Tongue (tissue), 2 donors: ENCODE data around the gene FAM171A2. TPM values are rescaled to one million over a fixed set of nuclear protein-coding genes. Genes with fewer than 3 reads are reported as not detected.
"Not testable (repeated sequence)": the region's sequence is repeated elsewhere in the genome, so short reads cannot be mapped to it uniquely, and the experiment has no call there.

ENCODE experiments used
- DNase-seq: peaks from one replicate; pipeline ENCODE4 v3.0.0-alpha.2; 2015
- total RNA-seq: library from RNA; depleted of rRNA; stranded (reverse); fragments of >200 nt; gene quantifications from one replicate; pipeline ENCODE4 v1.2.3, GENCODE V29; 2014

The FAM171A2 gene
- total RNA-seq, 1 donor from 2014 or later, result 9.9 TPM

DNA sequence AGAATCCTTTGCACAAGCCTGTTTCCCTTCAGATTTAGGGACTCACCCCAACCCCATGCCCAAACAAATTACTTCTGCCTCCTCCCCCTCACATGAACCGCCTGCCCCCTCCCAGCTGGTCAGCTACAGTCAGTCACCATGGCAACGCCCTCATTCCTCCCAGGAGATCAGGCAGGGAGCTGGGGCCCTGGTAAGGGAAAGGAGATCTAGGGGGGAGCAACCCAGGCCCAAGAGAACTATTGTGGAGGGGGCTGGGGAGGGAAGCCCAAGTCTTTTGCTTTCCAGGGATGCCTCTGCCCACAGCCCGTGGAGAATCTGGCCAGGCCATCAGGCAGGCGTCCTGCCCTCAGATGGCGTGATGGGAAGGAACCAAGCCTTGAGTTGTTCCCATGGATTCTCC lies 2.8 kb downstream of the FAM171A2 start:
- DNase-seq, result peak; percentile 56

DNA sequence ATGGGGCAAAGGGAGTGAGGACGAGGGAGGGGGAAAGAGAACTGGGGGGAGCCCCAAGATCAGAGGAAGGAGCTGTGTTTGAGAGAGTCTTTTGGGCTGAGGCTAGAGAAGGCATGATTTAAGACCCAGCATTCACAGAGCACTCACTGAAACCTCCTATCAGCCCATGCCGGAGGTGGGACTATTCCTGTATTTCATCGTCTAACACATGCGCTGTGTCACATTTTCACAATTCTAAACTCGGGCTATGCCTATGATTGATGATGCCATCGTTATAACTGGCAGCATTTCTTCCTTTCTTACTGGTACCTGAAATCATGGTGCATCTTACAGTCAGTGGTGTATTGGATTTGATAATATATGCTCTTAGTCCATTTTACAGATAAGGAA lies 3.5 kb downstream of the FAM171A2 start:
- peak; percentile 9 for DNase-seq

- DNase-seq, result peak; percentile 78
These were observed 4.1 kb downstream of the FAM171A2 start for GRCh38 chr17:44359458-44360143.

DNA sequence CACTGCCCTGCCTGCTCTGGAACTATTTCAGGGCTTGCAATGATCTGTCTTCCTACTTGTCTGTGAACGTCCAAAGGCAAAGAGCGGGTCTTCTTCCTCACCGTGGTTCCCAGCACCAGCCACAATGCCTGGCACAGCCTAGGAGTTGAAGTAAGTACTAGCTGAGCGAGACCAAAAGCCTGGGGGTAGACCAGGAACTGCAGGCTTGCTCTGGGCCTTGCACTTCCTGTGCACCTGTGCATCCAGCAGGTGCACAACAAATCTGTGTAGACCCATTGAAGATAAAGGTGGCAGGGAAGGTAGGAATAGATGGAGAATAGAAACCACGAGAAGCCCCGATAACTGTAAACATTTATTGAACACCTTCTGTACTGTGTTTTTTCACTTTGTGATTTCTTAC lies 4.6 kb downstream of the FAM171A2 start:
- peak; percentile 8 for DNase-seq

DNA sequence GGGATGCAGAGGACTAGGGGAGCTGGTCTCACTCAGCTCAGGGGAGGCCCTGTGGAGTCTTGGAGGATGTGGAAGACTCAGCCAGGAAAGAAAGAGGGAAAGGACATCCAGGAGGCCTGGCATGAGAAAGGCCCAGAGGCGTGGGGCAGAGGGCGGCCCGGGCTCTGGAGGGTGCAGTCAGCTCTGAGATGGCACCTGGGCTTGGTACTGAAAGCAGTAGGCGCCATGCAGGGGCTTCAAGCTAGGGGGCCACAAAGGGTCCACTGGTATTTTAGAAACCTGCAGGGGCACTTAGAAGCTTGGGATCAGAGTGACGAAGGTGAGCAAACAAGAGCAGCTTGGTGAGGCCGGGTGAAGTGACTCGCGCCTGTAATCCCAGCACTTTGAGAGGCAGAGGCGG lies 5.6 kb downstream of the FAM171A2 start:
- no peak for DNase-seq

- no peak for DNase-seq
These were observed 7.4 kb downstream of the FAM171A2 start for GRCh38 chr17:44356241-44356640.

DNA sequence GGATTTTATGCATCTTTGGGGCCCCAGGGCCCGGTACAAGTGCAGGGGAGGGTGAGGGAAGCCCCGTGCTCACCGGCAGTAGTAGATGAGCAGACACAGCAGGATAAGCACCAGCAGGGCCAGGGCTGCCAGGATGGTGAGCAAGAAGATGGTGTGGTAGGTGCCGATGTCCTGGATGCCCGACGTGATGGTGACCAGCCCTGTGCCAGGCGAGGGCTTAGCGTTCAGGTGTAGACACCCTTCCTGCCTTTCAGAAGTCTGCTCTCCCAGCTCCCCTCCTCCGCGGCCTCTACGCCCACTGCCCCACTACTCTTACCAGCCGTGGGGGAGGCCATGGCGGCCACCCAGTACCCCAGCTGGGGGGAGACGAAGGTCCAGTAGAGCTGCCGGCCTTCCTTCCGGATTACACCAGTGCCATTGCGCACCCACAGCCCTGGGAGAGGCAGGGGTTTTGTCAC lies 8.0 kb downstream of the FAM171A2 start:
- no peak for DNase-seq

GRCh38 chr17:44354582-44355561 lies 8.8 kb downstream of the FAM171A2 start:
- peak; percentile 80 for DNase-seq

DNA sequence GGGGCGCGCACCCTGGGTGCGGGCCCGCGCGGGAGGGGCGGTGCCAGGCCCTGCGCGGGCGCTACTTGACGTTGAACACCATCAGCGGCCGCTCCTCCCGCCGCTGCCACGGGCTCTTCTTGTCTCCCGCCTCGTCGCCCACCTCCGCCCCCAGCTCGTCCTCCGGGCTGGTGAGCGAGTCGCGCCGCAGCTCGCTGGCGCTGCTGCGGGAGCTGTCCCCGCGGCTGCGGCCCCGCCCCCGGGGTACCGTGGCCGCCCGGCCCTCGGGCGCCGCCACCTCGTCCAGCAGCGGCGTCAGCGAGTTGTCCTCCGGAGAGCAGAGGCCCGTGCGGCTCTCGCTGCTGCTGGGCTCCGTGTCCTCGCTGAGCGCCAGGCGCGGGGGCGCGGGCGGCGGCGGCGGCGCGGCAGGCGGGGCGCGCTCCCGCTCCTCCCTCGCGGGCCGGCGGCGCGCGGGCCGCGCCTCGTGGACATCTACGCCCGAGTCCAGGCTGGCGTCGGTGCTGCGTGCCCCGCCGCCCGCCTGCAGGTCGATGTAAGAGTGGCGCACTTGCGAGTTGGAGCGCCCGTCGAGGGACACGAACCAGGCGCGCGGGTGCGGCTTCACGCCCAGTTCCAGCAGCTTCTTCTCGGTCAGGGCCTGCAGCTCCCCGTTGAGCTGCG lies 9.9 kb downstream of the FAM171A2 start:
- peak; percentile 46 for DNase-seq

- DNase-seq, result peak; percentile 34
These were observed 10.6 kb downstream of the FAM171A2 start for GRCh38 chr17:44352828-44353671.

GRCh38 chr17:44351961-44352827 lies 11.5 kb downstream of the FAM171A2 start:
- peak; percentile 10 for DNase-seq

DNA sequence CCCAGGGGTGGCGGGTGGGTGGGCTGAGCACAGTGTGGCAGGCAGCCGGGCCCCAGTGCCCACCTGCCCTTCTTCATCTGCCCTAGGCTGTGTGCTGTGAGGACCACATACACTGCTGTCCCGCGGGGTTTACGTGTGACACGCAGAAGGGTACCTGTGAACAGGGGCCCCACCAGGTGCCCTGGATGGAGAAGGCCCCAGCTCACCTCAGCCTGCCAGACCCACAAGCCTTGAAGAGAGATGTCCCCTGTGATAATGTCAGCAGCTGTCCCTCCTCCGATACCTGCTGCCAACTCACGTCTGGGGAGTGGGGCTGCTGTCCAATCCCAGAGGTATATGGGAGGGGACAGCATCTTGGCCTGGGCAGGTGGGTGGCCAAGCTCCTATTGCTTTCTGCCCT lies 12.2 kb downstream of the FAM171A2 start:
- no peak for DNase-seq

- DNase-seq, result peak; percentile 79
These were observed 12.9 kb downstream of the FAM171A2 start for GRCh38 chr17:44350733-44351226.

- no peak for DNase-seq
These were observed 14.0 kb downstream of the FAM171A2 start for GRCh38 chr17:44349553-44350070.

GRCh38 chr17:44348988-44349364 lies 14.7 kb downstream of the FAM171A2 start:
- DNase-seq, result no peak

- no peak for DNase-seq
These were observed 15.2 kb downstream of the FAM171A2 start for GRCh38 chr17:44348234-44348987.

- DNase-seq, result not testable (repeated sequence)
These were observed 16.2 kb downstream of the FAM171A2 start for GRCh38 chr17:44347206-44348055.

GRCh38 chr17:44346064-44346844 lies 17.4 kb downstream of the FAM171A2 start:
- DNase-seq, result no peak
